NCI-H146 treated with DMSO at 0.1 percent for 48 hours (cell line): ENCODE data around the gene LYVE1.

Experiments
- DNase-seq: peaks from one replicate; lab custom pipeline; 2025; ENCODE audit not compliant: unreplicated experiment; lab: John Stamatoyannopoulos, UW

Gene LYVE1

DNA sequence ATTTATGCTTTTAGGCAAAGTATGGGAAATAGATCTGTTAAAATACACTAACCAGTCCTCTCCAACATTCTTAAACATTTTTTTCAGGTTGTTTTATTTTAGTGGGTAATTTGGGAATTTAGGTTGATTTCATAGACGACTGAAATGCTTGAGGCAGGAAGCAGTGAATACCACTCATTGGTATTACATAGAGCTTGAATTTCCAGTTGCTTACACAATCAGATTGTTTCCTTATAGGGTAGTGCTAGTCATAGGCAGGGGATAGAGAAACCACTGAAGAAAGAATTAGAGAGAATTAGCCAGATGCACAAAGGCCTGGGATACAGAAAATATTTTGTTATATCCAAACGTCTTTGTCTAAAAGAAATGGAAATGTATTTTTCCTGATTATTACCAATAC is 23.9 kb upstream of the LYVE1 start:
- no peak for DNase-seq

DNA sequence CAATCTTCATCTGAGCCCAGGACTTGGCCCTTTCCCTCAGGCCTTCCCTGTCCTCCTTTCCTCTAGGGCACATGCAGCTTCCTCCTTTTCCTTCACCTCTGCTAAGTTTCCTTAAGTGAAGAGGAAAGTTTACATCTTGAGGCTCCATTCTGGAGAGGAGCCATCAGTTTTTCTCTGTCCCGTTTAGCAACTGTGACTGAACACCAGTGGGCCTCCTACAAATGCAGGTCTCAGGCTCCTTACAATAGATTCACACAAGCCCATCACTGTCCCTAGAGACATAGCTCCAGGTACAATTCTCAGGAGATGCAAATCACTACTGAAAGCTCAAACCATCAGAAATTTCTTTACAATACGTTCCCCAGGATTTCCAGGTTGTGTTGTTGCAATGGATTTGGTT is 23.3 kb upstream of the LYVE1 start:
- no peak for DNase-seq

DNA sequence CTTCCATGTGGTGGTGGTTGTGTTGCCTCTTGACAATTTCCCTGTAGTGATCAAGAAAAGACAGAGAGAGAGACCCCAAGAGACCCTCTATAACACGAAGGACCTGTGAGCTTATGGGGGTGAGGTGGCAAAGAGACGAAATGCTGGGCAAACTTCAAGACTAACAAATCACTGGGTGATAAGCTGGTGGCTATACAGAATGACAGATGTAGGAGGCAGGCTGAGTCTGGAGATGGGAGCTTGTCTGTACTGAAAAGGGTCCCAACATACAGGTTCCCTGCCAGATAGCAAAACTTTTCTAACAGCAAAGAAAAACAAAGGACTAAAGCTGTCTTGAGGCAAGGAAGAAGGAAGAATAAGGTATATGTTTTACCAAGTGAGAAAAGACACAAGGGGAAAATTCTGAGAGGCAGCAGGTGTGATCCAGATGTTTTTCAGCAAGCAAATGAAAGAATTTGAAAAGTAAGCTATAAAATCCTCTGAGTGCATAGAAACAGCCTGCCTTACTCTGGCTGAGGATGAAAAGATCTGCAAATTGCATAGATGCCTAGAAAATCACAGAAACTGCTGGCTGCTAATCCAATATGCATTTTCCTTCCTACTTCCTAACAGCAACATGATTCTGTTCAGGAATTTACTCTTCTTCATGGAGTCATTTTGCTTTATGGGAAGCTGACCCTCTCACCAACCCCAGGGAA is 21.9 kb upstream of the LYVE1 start:
- no peak for DNase-seq

DNA sequence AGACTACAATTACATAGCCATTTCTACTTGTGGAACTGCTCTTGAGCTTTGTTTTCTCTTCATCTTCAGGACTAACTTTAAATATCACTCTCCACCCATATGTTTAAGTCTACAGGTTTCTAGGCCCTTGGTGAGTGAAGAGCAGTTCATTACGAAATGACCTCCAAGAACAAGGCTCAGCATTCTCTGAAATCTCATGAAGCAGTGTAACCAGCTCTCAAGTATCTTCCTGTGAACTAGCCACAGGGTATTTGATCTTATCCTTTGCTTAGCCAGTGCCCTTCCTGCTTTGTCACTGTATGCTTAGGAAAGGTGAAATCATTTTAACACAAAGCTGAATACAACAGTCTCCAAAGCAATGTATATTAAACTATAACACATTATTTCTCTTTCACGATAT is 20.4 kb upstream of the LYVE1 start:
- DNase-seq = no peak

DNA sequence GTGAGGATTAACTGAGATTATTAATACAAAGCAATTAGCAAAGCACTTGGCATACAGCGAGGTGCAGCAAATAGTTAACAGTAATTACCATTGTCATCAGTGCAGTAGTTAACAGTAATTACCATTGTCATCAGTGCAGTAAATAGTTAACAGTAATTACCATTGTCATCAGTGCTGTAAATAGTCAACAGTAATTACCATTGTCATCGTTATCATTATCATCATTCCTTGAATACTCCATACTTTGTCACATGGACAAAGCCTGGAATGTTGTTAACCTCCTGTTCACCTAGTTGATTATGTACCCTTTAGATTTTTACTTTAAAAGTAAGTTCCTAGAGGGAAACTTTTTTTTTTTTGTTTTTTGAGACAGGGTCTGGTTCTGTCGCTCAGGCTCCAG is 19.5 kb upstream of the LYVE1 start:
- no peak for DNase-seq

DNA sequence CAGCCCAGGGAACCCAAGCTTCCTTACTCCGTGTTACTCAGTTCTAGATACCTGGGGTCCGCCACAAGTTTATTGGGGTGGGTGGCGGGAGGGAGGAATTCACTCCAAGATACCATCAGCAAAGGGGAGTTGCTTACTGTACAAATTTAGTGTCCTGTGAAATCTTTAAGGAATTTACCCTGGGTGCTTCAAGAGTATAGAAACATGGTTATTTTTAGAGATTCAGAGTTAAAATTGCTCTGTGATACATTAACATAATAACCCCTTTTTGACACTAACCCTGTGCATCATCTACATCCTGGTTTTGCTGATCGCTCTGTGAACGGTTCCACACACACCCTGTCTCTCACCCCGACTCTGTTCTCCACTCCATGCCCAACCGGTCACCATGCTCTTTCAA is 18.9 kb upstream of the LYVE1 start:
- no peak for DNase-seq

DNA sequence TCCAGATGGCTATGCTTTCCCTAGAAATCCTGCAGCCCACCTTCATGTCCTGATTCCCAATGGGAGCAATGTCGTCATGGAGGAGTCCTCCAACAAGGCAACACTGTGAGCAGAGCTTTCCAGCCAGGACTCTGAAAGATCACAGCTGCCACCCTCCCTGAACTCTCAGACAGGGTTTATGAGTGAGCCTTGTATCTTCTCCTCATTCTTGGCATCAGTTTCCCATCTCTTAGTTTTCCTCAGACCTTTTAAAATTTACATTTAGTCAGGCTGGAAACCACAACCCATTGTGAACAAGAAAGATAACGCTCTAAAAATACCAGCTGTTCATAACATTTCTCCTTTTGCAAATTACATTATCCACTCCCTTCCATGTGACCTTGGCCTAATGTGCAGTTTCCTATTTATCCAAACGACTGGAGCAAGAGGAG is 15.6 kb upstream of the LYVE1 start:
- DNase-seq = no peak

DNA sequence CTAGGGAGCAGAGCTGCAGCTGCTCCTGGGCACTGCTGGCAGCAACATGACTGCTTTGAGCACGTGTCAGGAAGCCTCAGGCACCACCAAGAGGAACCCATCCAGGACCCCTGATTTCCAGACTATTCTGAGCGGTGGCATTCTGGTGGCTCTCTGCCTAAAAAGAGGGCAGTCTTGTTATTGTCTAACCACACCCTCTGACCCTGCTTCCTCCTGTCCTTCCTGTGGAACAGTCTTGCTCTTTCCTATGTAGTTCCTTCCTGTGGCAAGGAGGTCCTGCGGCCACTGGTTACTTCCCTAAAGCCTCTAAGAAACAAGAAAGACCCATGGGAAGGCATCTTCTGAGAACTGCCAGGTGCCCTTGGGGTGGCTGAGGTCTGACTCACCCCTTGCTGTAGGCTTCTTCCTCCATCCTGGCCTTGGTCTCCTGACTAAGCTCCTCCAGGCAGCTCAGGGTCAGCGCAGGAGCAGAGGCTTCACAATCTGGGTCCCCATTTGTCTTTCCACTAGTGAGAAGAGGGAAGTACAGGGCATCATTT is 13.1 kb upstream of the LYVE1 start:
- no peak for DNase-seq

DNA sequence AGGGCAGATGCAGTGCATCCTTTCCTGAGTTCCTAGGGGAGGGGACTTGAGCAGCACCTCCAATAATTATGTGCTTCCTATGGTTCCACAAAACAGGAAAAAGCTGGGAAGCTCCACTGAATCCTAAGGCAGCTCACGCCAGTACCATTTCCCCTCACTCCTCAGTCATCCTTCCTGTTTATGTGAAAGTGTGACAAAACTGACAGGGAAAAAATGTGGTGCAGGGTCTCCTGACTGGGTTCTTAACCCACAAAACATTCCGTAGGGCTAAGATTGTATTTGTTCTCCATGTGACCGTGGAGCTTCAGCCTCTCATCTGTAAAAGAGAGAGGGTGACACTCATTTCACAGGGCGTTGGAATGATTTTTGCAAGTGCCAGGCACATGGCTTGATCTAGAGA is 12.2 kb upstream of the LYVE1 start:
- DNase-seq = no peak

DNA sequence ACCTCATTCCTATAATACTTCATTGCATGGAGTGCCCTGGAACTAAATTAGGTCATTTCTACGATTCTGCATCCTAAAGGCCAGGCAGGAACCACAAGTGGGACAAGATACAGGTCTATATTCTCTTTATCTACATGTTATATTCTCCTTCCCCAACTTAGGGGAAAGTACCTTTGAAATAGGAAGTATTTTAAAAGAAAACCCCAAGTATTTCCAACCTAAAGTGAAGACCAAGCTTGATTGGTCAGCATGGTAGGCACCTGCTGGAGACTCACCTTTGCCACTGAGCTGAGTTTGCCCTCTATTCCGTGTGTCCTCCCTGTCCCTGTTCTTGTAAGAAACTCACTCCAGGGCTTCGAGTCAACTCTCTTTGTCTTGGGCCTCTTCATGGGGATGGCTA is 11.2 kb upstream of the LYVE1 start:
- DNase-seq = no peak

DNA sequence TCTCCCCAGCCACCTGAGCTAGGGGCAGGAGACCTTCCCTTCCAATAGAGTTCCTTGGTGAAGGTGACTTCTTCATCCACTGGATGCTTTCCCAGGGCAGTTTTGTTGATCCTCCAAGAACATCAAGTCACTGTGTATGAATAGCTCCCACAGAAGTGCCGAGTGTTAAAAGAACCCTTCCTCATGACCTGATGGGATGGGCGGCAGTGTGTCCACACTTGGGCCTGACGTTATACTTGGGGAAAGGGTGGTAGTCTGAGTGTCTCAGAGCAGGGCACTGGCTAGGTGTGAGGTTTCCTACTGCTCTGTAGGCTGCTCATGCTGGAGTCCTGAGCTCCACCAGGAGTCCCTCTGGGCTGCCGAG is 7.6 kb upstream of the LYVE1 start:
- no peak for DNase-seq

DNA sequence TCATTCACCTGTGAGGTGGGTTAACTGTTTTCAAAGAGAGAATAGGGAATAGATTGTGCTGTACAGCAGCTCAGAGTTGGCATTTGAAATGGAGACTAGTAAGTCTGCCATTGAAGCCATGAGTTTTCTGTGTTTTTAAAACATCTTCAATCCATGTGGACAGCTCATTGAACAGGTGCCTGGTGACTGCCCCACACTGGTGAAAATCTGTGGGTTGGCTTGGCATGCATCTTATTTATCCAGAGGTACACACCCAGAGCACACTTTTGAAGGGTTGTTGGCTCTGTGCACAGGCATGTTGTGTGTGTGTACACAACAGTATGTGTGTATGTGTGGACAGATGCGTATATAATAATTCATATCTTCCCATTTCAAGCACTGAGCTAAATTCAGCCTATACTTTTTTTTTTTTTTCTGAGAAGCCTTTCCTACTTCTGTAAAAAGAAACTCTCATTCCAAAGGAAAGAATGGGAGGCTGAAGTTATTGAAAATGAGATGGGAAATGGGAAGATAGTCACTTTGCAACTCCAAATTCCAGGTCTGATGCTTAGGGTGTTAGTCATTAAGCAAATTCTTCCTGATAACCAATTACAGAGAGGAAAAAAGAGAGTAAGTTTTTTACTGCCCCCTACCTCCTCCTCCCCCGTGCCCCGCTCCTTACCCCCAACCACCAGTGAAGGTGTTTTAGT is 7.0 kb upstream of the LYVE1 start:
- DNase-seq = no peak

DNA sequence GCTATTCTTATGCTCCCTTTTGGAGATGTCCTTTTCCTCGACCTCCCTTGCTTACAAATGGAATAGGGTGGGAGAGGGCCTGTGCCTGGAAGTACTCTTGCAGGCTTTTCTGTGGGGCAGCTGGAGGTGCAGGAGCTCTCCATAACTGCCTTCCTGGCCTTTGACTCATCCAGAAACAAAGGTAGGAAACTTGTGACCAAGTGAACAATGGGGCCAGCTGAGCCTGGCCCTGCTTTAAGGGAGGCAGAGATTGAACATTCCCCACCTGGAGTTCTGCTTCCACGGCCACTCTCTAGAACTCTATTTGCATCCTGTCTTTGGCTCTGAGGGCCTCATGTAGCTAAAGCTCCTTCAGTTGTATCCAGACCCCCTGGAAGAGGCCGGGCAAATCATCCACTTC is 5.1 kb upstream of the LYVE1 start:
- no peak for DNase-seq

DNA sequence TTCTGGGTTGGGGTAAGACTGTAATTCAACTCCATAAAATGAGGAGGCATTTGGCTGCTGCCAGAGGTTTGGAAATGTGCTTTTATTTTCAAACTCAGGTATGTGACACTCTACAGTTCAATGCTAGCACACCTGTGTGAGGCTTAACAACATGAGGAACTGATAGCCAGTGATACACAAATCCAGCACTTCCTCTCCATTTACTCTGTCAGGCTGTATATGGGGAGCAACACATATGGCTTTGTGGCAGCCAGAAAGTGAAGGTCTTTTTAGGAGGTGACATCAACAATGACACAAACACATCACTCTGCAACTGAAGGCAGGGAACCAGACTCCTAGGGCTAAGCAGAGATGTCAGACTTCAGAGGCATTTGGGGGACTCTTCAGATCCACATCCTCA is 4.6 kb upstream of the LYVE1 start:
- DNase-seq = no peak

DNA sequence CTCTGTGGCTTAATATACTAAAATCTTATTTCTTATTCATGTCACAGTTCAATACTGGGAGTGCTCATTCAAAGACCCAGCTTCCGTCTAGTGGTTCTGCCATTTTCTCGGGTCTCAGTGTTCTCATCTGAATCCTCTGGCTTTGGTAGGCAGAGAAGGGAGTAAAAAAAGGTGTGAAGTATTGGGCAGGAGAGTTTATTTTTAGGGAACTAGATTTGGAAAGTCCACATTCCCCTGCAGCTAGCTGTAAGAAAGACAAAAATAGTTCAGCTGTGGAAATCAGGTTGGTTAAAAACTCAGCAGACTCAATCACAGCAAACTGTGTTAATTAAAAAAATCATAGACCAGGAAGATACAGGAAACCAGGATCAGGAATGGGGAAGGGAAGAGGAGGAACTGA is 4.1 kb upstream of the LYVE1 start:
- no peak for DNase-seq

DNA sequence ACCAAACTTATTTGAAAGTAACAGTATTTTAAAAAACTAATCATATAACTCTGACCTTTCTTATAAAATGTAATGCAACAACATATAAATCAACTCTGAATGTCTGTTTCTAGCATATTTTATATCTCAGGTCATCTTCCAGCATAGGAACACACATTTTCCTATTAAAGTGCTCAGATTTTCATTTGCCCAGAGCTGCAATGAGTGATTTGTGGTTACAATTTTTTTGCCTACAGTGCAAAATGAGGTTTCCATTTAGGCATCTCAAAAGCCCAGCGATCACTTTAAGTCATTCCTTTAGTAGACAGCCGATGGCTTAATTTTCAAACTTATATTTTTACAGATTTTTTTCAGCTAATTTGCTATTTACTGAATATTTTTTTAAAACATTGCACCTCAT is 1.0 kb downstream of the LYVE1 start:
- DNase-seq = no peak

DNA sequence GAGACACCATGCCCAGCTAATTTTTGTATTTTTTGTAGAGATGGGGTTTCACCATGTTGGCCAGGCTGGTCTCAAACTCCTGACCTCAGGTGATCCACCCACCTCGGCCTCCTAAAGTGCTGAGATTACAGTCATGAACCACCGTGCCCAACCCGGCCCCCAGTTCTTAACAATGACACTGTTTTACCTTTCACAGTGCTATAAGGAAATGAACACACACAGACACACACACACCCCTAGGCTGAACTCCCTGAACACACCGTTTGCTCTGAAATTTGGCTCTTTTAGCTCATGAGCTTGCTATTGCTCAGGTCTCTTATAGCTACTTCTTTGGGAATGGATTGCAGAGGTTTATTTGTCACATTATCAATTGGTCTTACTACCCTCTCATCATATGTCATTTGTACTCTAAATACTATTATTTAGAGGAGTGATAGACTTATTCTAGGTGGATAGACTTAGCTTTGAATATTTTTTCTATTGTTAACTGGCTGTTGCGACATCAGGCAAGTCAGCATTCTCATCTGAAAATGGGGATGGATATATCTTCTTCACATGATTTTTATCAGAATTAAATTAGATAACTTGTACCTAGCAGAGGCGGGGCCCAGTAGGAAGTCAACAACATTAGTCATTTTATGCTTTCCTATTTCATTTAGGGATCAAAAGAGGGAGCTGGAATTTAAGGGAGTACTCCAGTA is 2.1 kb downstream of the LYVE1 start:
- DNase-seq = no peak

DNA sequence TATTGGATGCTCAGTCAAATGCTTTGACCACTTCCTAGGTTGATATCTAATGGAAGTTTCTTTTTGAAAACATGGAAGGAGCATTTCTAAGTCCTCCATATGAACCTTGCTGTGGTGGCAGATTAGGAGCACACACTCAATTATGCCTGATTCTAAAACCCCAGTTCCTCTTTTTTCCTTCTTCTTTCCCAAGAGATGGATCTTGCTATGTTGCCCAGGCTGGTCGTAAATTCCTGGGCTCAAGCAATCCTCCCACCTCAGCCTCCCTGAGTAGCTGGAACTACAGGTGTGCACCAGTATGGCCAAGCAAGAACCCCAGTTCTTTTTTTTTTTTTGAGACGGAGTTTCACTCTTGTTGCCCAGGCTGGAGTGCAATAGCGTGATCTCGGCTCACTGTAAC is 3.0 kb downstream of the LYVE1 start:
- no peak for DNase-seq

DNA sequence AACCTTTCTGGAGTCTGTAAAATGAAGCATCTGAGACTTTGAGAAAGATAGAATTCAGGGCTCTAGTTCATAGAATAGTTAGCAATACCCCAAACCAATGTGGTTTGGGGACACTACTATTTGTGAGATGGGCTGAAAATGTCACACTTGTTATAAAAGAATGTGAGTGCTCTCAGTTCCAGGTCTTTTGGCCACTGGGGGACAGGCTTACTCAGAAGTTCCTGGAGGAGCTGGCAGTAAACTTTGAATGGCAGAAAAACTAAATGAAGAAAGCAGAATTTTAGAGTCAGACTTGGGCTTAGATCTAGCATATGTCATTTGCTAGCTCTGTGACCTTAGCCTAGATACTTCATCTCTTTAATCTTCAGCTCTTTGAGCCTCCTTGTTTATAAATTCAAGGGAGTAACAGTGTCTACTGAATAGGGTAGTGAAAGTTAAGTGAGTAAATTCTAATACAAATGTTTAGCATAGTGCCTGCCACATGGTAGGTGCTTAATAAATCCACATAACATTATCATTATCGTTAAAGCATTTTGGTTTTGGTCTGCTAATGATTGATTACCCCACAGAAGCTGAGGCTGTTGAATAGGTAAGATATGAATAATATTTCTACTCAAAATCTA is 3.7 kb downstream of the LYVE1 start:
- DNase-seq = no peak

DNA sequence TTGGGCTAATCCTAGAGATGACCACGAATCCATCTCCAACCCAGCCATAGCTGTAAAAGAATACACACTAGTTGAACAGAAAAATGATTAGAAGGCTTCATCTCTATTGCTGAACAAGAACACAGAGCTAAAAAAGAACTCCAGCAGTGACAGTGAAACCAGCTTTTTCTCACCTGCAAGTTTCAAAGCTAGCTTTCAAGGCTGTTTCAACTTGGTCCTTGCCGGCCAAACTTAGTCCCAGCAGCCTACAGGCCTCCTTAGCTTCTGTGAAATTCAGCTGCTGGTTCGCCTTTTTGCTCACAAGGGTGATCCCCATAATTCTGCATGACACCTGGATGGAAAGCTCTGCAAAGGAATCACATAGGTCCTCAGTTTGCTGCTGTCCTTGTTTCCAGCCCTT is 4.4 kb downstream of the LYVE1 start:
- no peak for DNase-seq

DNA sequence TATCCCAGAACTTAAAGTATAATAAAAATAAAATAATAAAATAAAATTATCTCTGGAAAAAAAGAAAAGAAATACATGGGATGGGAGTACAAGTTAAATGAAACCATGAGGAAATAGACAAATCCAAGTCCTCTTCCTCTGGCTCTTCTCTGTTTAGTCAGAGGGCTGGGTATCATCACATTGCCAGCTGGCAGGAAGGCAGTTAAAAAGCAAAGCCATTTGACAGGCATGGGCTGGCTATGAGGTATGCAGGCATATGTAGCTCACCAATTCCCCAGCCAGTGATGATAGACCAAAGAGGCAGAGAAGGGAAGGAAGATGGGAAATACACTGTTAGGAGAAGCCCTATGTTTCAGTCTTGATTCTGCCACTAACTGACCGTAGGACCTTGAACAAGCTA is 6.5 kb downstream of the LYVE1 start:
- DNase-seq = no peak
